Body of pancreas (tissue), 4 donors: ENCODE measurements around the gene DPEP1.

Experiments used
- POLR2A ChIP-seq, 3 donors: fragments of 450-650 bp; IDR thresholded peaks; one replicate each; pipeline ENCODE4 v1.6.1; 2016; ENCODE audit warnings: antibody characterized with exemption in 3 of 3, mild to moderate bottlenecking in 2 of 3
- TF ChIP-seq, protein P1 (sequence below), 7 experiments: fragments of 450-650 bp in 4 of 7; fragments of 200-600 bp in 3 of 7; sonication (generic) in 3 of 7; IDR thresholded peaks; one replicate each; pipeline ENCODE4 v1.5.1; 2016 to 2019; ENCODE audit warnings: antibody characterized with exemption in 7 of 7

DNA sequence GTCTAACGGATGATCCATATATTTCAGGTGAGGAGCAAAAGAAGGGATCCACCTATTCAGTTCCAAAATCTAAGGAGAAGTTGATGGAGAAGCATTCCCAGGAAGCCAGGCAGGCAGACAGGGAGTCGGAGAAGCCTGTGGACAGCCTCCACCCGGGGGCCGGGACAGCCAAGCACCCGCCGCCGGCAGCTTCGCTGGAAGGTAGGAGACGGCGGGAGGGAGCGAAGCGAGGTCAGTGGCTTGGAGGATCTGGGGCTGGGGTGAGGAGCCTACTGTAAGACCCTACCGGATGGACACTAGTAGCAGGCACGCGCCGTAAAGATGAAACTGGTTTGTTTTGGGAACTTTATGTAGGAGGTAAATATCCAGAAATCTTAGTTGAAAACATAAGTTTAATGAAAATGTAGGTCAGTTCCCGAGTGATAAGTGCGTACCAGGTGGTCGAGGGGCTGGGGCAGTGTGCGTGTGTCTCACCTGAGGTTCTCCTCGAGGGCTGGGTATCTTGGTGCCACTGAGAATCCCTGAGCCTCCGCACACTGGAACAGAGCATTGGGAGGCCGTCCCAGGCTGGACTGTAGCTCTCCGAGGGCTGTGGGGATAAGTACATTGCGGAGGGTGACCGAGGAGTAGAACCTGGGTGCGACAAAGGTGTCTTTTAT, 44.9 kb downstream of the DPEP1 start:
- TF ChIP-seq, protein P1, sequence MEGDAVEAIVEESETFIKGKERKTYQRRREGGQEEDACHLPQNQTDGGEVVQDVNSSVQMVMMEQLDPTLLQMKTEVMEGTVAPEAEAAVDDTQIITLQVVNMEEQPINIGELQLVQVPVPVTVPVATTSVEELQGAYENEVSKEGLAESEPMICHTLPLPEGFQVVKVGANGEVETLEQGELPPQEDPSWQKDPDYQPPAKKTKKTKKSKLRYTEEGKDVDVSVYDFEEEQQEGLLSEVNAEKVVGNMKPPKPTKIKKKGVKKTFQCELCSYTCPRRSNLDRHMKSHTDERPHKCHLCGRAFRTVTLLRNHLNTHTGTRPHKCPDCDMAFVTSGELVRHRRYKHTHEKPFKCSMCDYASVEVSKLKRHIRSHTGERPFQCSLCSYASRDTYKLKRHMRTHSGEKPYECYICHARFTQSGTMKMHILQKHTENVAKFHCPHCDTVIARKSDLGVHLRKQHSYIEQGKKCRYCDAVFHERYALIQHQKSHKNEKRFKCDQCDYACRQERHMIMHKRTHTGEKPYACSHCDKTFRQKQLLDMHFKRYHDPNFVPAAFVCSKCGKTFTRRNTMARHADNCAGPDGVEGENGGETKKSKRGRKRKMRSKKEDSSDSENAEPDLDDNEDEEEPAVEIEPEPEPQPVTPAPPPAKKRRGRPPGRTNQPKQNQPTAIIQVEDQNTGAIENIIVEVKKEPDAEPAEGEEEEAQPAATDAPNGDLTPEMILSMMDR (IDR thresholded peaks at IDR 0.05), result no peak
- no peak for TF ChIP-seq POLR2A (IDR thresholded peaks at IDR 0.05)
